ENCODE results near the gene TMEM62.

GRCh38 chr15:43104426-43104825, 29.0 kb upstream of the TMEM62 start:
- no peak for TF ChIP-seq POLR2AphosphoS5 (IDR thresholded peaks at IDR 0.05)
- TF ChIP-seq, protein P1, sequence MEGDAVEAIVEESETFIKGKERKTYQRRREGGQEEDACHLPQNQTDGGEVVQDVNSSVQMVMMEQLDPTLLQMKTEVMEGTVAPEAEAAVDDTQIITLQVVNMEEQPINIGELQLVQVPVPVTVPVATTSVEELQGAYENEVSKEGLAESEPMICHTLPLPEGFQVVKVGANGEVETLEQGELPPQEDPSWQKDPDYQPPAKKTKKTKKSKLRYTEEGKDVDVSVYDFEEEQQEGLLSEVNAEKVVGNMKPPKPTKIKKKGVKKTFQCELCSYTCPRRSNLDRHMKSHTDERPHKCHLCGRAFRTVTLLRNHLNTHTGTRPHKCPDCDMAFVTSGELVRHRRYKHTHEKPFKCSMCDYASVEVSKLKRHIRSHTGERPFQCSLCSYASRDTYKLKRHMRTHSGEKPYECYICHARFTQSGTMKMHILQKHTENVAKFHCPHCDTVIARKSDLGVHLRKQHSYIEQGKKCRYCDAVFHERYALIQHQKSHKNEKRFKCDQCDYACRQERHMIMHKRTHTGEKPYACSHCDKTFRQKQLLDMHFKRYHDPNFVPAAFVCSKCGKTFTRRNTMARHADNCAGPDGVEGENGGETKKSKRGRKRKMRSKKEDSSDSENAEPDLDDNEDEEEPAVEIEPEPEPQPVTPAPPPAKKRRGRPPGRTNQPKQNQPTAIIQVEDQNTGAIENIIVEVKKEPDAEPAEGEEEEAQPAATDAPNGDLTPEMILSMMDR (IDR thresholded peaks at IDR 0.05) = no peak
